ENCODE results near the gene ATN1. TPM values are rescaled to one million over a fixed set of nuclear protein-coding genes. Genes with fewer than 3 reads are reported as not detected.

ATN1 gene
- total RNA-seq, 4 donors from 2014 or later = 53.3 to 100 (median 84.9) TPM

DNA sequence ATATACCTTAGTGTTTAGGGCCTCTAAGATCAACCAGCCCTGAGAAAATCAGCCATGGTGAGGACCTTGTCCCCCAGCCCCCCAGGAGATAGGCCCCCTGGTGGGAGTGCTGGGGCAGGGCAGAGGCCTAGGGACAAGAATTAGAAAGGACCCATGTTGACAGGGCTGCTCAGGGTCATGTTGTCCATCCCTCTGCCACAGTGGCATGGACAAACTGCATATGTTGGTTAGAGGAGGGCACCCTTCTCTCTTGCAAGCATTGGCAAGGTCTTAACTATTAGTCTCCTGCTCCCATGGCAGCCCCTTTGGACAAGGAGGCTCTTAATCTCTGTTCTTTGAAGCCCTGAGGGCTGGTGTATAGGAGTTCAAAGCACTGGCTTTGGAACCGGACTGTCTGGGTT lies 22.6 kb downstream of the ATN1 start:
- DNase-seq = no peak
- intact Hi-C loops (cut with DNase I) = no loop called here
- WGBS, 2 donors = 89 to 100% methylated on average over 1 of the region's 1 CpG
- Histone ChIP-seq H3K27ac (no peak overlapping the region), H3K9me3 (no peaks in the 10 kb centered on the region), H3K4me3 (replicated peaks in 1 of 3) (no peak overlapping the region), H3K36me3 (no peaks in the 10 kb centered on the region), H3K4me1 (peaks cover 7 to 21% of the 10 kb centered on the region in 2 donors), H3K27me3 (no peaks in the 10 kb centered on the region)
- TF ChIP-seq CTCF (IDR thresholded peaks at IDR 0.05) (no peak), POLR2A (IDR thresholded peaks at IDR 0.05) (no peak)

GRCh38 chr12:6950811-6951540 lies 23.2 kb downstream of the ATN1 start, which contains the start of gene PTPN6:
PTPN6 (plus strand) TSS chr12:6951356; CDS start chr12:6951513, 157 bp downstream.
- Histone ChIP-seq H3K36me3 (no peaks in the 10 kb centered on the region), H3K4me1 (peaks cover 1 to 15% of the 10 kb centered on the region in 2 donors), H3K27me3 (no peaks in the 10 kb centered on the region), H3K4me3 (replicated peaks in 1 of 3) (no peak within 1 kb of the TSS), H3K9me3 (no peaks in the 10 kb centered on the region), H3K27ac (peak within 1 kb of the TSS in 1 of 3 donors; percentile 14)
- TF ChIP-seq POLR2A (IDR thresholded peaks at IDR 0.05) = no peak
- TF ChIP-seq CTCF (IDR thresholded peaks at IDR 0.05) = no peak
- intact Hi-C loops (cut with DNase I) = no loop called here
- WGBS, 2 donors = 78 to 85% methylated on average over 17 to 19 of the region's 25 CpGs
- DNase-seq = no peak

DNA sequence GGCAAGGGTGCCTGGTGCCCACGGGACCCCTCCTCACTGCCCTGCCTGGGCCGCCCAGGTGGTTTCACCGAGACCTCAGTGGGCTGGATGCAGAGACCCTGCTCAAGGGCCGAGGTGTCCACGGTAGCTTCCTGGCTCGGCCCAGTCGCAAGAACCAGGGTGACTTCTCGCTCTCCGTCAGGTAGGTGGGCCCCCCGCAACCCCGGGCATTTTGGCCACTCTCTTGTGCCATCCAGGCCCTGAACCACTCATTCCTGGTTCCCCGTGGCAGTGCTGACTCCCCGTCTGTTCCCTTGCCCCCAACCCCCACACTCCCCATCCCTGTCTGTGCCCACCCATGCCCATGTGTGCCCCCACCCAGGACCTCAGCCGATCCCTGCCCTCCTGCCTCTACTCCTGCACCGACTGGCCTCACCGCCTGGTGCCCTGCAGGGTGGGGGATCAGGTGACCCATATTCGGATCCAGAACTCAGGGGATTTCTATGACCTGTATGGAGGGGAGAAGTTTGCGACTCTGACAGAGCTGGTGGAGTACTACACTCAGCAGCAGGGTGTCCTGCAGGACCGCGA lies 23.9 kb downstream of the ATN1 start:
- Histone ChIP-seq H3K4me3 (replicated peaks in 1 of 3) (no peak overlapping the region), H3K27ac (no peak overlapping the region), H3K4me1 (peaks cover 0 to 12% of the 10 kb centered on the region in 2 donors), H3K27me3 (no peaks in the 10 kb centered on the region), H3K9me3 (no peaks in the 10 kb centered on the region), H3K36me3 (no peaks in the 10 kb centered on the region)
- DNase-seq = no peak
- WGBS, 2 donors = 88 to 93% methylated on average over 11 to 14 of the region's 20 CpGs
- TF ChIP-seq CTCF (IDR thresholded peaks at IDR 0.05) = no peak
- TF ChIP-seq POLR2A (IDR thresholded peaks at IDR 0.05) = no peak
- intact Hi-C loops (cut with DNase I) = no loop called here

DNA sequence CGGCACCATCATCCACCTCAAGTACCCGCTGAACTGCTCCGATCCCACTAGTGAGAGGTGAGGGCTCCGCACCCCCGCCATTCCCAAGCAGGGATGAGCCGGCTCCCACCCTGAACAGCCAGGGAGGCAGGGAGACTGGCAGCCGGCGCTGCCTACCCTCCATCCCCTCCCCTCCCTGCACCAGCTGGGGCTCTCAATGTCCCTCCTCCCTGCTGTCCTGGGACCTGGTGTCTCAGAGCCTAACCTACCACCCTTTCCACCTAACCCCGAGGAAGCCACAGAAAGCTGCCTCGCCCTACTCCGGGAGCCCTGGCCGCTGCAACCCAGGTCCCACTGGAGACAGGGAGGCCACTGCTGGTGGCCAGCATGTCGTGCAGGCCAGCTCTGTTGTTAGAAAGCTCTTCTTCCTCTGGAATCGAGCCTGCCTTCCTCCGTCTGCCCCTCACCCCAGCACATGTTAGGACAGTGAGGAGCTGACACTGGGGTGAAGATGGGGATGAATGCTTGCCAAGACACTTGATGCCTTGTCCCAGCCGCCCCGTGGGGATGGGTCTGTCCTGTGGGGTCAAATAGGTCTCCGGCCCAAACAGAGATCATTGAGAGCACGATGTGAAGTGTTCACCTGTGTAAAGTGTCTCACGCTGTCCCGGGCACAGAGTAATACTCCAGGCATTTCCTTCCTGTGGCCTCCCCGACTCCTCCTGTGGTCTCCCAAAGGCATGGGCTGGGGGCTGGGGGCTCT lies 24.5 kb downstream of the ATN1 start:
- whole genome bisulfite sequencing, 2 donors = 75 to 84% methylated on average over 14 to 16 of the region's 22 CpGs
- DNase-seq = no peak
- intact Hi-C loops (cut with DNase I) = no loop called here
- TF ChIP-seq CTCF (IDR thresholded peaks at IDR 0.05) (no peak), POLR2A (IDR thresholded peaks at IDR 0.05) (no peak)
- peaks cover 0 to 6% of the 10 kb centered on the region in 2 donors for H3K4me1 ChIP-seq
- no peaks in the 10 kb centered on the region for H3K27me3 ChIP-seq
- H3K27ac ChIP-seq = peak overlapping the region in 1 of 3 donors; percentile 14
- H3K36me3 ChIP-seq = no peaks in the 10 kb centered on the region
- H3K9me3 ChIP-seq = no peaks in the 10 kb centered on the region
- no peak overlapping the region for H3K4me3 ChIP-seq (replicated peaks in 1 of 3)
